MM.1S (cell line): ENCODE data around the gene ZNF566.

Experiments used
- CTCF ChIP-seq: fragments of 300-600 bp; sonication (generic); IDR thresholded peaks from 2 replicates; pipeline ENCODE4 v1.5.1; 2016; ENCODE audit warnings: antibody characterized with exemption, low read length, mixed read lengths
- EZH2 ChIP-seq: fragments of 300-600 bp; sonication (generic); optimal IDR thresholded peaks from 2 replicates; pipeline ENCODE3; 2017; ENCODE audit warnings: low read depth, mild to moderate bottlenecking, antibody characterized with exemption, low read length, mixed read lengths
- EZH2phosphoT487 ChIP-seq: fragments of 300-600 bp; sonication (generic); IDR thresholded peaks from 2 replicates; pipeline ENCODE4 v1.6.1; 2018; ENCODE audit warnings: antibody characterized with exemption, low read length

GRCh38 chr19:36456831-36457230, 32.5 kb downstream of the ZNF566 start:
- no peak for TF ChIP-seq CTCF
- no peak for TF ChIP-seq EZH2phosphoT487
- TF ChIP-seq EZH2 = no peak
